Lung (tissue), 12 donors: ENCODE results near the gene GFOD2. TPM values are rescaled to one million over a fixed set of nuclear protein-coding genes. Genes with fewer than 3 reads are reported as not detected.

Experiments used
- ATAC-seq: fragments of 200-7000 bp; cut with Tn5 transposase; one replicate; pipeline ENCODE4 v1.9.1; 2020; ENCODE audit warnings: moderate number of reproducible peaks; ENCODE audit not compliant: insufficient read depth, low FRiP score
- DNase-seq, 3 donors: peaks; one replicate each; pipeline ENCODE4 v3.0.0-alpha.2; 2013 to 2017
- H3K27ac ChIP-seq, 2 donors: one replicate each; pipeline ENCODE4 v1.5.1; 2013; ENCODE audit warnings: mild to moderate bottlenecking in 2 of 2, moderate library complexity in 2 of 2, control low read depth in 1 of 2, inconsistent platforms in 1 of 2, low read depth in 1 of 2, low read length in 1 of 2
- H3K27me3 ChIP-seq, 3 donors: one replicate each; pipeline ENCODE4 v1.5.1; 2013; ENCODE audit warnings: low read length in 2 of 3; ENCODE audit not compliant: control insufficient read depth in 3 of 3, insufficient read depth in 3 of 3
- H3K36me3 ChIP-seq, 4 donors: one replicate each; pipeline ENCODE4 v1.5.1; 2013; ENCODE audit warnings: low read length in 4 of 4, mild to moderate bottlenecking in 1 of 4, moderate library complexity in 1 of 4; ENCODE audit not compliant: control insufficient read depth in 4 of 4, insufficient read depth in 4 of 4
- H3K4me1 ChIP-seq, 5 donors: one replicate each; pipeline ENCODE4 v1.5.1; 2013; ENCODE audit warnings: low read length in 5 of 5, mild to moderate bottlenecking in 2 of 5, moderate library complexity in 1 of 5; ENCODE audit not compliant: control insufficient read depth in 5 of 5, insufficient read depth in 5 of 5
- H3K4me3 ChIP-seq: one replicate; pipeline ENCODE4 v1.5.1; 2013; ENCODE audit warnings: mild to moderate bottlenecking, control low read depth, moderate library complexity
- H3K9ac ChIP-seq, 2 donors: one replicate each; pipeline ENCODE4 v1.5.1; 2013; ENCODE audit warnings: low read length in 2 of 2, control low read depth in 1 of 2; ENCODE audit not compliant: insufficient read depth in 1 of 2
- H3K9me3 ChIP-seq, 4 donors: one replicate each; pipeline ENCODE4 v1.5.1; 2013; ENCODE audit warnings: low read length in 3 of 4, mild to moderate bottlenecking in 1 of 4, moderate library complexity in 1 of 4; ENCODE audit not compliant: control insufficient read depth in 4 of 4, insufficient read depth in 3 of 4
- CTCF ChIP-seq: IDR thresholded peaks from 2 replicates; pipeline ENCODE4 v1.5.1; 2012; ENCODE audit warnings: mild to moderate bottlenecking; ENCODE audit errors: control extremely low read depth, extremely low read depth
- WGBS, 2 donors: extraction: QIAGEN DNeasy Blood & Tissue Kit; methylation state at CpG; one replicate each; pipeline ENCODE4 v1.1.7; 2013; 5-methylcytosine and 5-hydroxymethylcytosine counted together
- polyA plus RNA-seq, 2 donors: library from polyadenylated mRNA; stranded (reverse); fragments of 200-250 nt; gene quantifications; one replicate each; pipeline ENCODE4 v1.2.1, GENCODE V29; 2013
- total RNA-seq, 2 donors: library from RNA; depleted of rRNA in 1 of 2; stranded (reverse); fragments of >200 nt in 1 of 2; gene quantifications; one replicate each; pipeline ENCODE4 v1.2.1, GENCODE V29; 2014 to 2021
- donor health status: control.
- donor health status: control.
- donor health status: Bipolar disorder and iron deficiency.
- donor health status: healthy.
- donor health status: DM: yes; HTN: yes; CAD: no.

The GFOD2 gene
- total and polyA plus RNA-seq, 4 donors, result 10.1 to 26.3 (median 16.1) TPM

GRCh38 chr16:67666032-67666551 lies 53.0 kb downstream of the GFOD2 start:
- Histone ChIP-seq H3K4me3 (peak overlapping the region; percentile 59), H3K9ac (no peak overlapping the region), H3K4me1 (peaks cover 0 to 27% (median 14%) of the 10 kb centered on the region in 5 donors), H3K36me3 (peaks cover 0 to 8% (median 2%) of the 10 kb centered on the region in 4 donors), H3K27me3 (no peaks in the 10 kb centered on the region), H3K27ac (peak overlapping the region in 1 of 2 donors; percentile 89), H3K9me3 (no peaks in the 10 kb centered on the region)
- WGBS, 2 donors, result 1 to 2% methylated on average over 29 to 46 of the region's 46 CpGs
- DNase-seq (peak in 2 of 3 donors; percentile 27 to 47), ATAC-seq (peak; percentile 0)
- TF ChIP-seq CTCF, result no peak

DNA sequence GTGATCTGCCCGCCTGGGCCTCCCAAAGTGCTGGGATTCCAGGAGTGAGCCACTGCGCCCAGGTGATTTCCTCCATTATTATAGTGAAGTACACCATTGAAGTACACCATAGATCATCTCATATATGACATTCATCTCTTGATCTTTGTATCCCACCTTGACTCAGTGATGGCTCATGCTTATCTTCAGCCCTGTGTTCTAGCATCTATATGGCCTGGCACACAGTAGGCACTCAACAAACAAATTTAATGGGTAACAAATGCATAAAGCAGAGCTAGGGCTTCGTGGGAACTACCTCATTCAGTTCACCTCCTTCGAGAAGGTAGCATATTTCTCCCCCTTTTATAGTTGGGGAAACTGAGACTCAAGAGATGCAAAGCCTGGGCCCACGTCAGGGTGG lies 53.5 kb downstream of the GFOD2 start:
- Histone ChIP-seq H3K9ac (no peak overlapping the region), H3K9me3 (no peaks in the 10 kb centered on the region), H3K36me3 (peaks cover 0 to 8% (median 2%) of the 10 kb centered on the region in 4 donors), H3K27me3 (no peaks in the 10 kb centered on the region), H3K4me3 (no peak overlapping the region), H3K27ac (no peak overlapping the region), H3K4me1 (peaks cover 0 to 28% (median 14%) of the 10 kb centered on the region in 5 donors)
- 71 to 79% methylated on average over 5 of the region's 5 CpGs for WGBS, 2 donors
- DNase-seq (no peak), ATAC-seq (no peak)
- TF ChIP-seq CTCF, result no peak

DNA sequence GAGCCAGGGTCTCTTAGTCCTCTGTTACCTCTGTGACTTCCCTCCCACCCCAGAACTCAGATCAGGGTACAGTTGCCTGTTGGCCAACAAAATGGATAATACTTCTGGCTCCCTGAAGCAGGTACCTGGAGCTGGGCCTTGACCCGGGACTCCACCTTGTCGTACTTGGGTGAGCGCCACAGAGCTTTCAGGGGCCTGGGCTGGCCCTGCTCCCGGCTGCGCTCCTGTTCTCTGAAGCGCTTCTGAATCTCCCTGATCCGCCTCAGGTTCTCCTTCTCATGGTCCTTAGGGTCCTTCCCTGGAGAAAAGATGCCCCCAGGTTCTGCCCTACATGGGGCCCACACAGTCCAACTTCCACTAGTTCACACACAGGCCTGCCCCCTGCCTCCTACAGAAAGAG lies 54.2 kb downstream of the GFOD2 start:
- no peak overlapping the region for H3K4me3 ChIP-seq
- H3K27me3 ChIP-seq, result no peaks in the 10 kb centered on the region
- H3K4me1 ChIP-seq, result peaks cover 0 to 28% (median 14%) of the 10 kb centered on the region in 5 donors
- peaks cover 0 to 8% (median 2%) of the 10 kb centered on the region in 4 donors for H3K36me3 ChIP-seq
- TF ChIP-seq CTCF, result no peak
- ATAC-seq, result no peak
- DNase-seq, result no peak
- H3K27ac ChIP-seq, result no peak overlapping the region
- H3K9me3 ChIP-seq, result no peaks in the 10 kb centered on the region
- H3K9ac ChIP-seq, result no peak overlapping the region
- 93 to 96% methylated on average over 7 of the region's 7 CpGs for WGBS, 2 donors

- Histone ChIP-seq H3K4me3 (no peak overlapping the region), H3K27me3 (no peaks in the 10 kb centered on the region), H3K9ac (no peak overlapping the region), H3K9me3 (no peaks in the 10 kb centered on the region), H3K4me1 (peaks cover 2 to 30% (median 14%) of the 10 kb centered on the region in 5 donors), H3K36me3 (peaks cover 0 to 8% (median 2%) of the 10 kb centered on the region in 4 donors), H3K27ac (no peak overlapping the region)
- WGBS, 2 donors, result 89 to 91% methylated on average over 4 of the region's 4 CpGs
- DNase-seq (no peak), ATAC-seq (no peak)
- no peak for TF ChIP-seq CTCF
These were observed 54.9 kb downstream of the GFOD2 start for GRCh38 chr16:67664258-67664657.
